K562 (cell line): ENCODE data around the gene ATP1A3. TPM values are rescaled to one million over a fixed set of nuclear protein-coding genes. Genes with fewer than 3 reads are reported as not detected.

Source experiments
- CAMTA2 ChIP-seq: fragments of 250-450 bp; sonication (Bioruptor Pico); conservative IDR thresholded peaks from 2 replicates; pipeline ENCODE4 v1.5.1; 2022
- CBX1 ChIP-seq: sonication (generic); IDR thresholded peaks from 2 replicates; pipeline ENCODE4 v1.6.1; 2016; ENCODE audit warnings: antibody characterized with exemption, low read depth, mild to moderate bottlenecking
- CBX5 ChIP-seq: IDR thresholded peaks from 2 replicates; pipeline ENCODE4 v1.6.1; 2014; ENCODE audit warnings: low read depth, borderline replicate concordance
- CEBPB ChIP-seq: fragments of 450-650 bp; IDR thresholded peaks from 2 replicates; pipeline ENCODE4 v1.6.1; 2016; ENCODE audit warnings: missing genetic modification characterization, missing compliant biosample characterization
- CREM ChIP-seq: IDR thresholded peaks from 2 replicates; pipeline ENCODE4 v1.6.1; 2014; ENCODE audit warnings: antibody characterized with exemption, low read depth
- ELF2 ChIP-seq: fragments of 250-450 bp; sonication (Bioruptor Pico); IDR thresholded peaks from 2 replicates; pipeline ENCODE4 v1.5.0; 2021; ENCODE audit warnings: mild to moderate bottlenecking
- GTF2F1 ChIP-seq: IDR thresholded peaks from 2 replicates; pipeline ENCODE4 v1.6.1; 2011; ENCODE audit warnings: low read depth, low read length, improper control_type of control experiment
- HLTF ChIP-seq: fragments of 450-650 bp; IDR thresholded peaks from 2 replicates; pipeline ENCODE4 v1.6.1; 2016
- IRF2 ChIP-seq: sonication (generic); formaldehyde crosslinking; IDR thresholded peaks from 2 replicates; pipeline ENCODE4 v1.8.1; 2022; ENCODE audit warnings: mild to moderate bottlenecking, missing genetic modification reagents
- JUND ChIP-seq, 2 experiments: IDR thresholded peaks; 2 replicates in 1 of 2; 3 replicates in 1 of 2; pipeline ENCODE4 v1.6.1; 2011; ENCODE audit warnings: borderline replicate concordance in 2 of 2, low read depth in 2 of 2, low read length in 2 of 2, improper control_type of control experiment in 1 of 2, missing biosample characterization in 1 of 2, missing genetic modification characterization in 1 of 2, missing genetic modification reagents in 1 of 2
- KDM1A ChIP-seq, 2 experiments: fragments of 450-650 bp; IDR thresholded peaks; 2 replicates each; pipeline ENCODE4 v1.6.1; 2016; ENCODE audit warnings: mild to moderate bottlenecking in 2 of 2
- MEF2A ChIP-seq: IDR thresholded peaks from 2 replicates; pipeline ENCODE4 v1.6.1; 2011; ENCODE audit warnings: low read depth, mild to moderate bottlenecking, low read length, moderate library complexity; ENCODE audit not compliant: control insufficient read depth
- NEUROD1 ChIP-seq: fragments of 150-350 bp; IDR thresholded peaks from 2 replicates; pipeline ENCODE4 v1.6.1; 2014; ENCODE audit warnings: borderline replicate concordance, low read length, low read depth; ENCODE audit not compliant: partially characterized antibody
- PML ChIP-seq: IDR thresholded peaks from 2 replicates; pipeline ENCODE4 v1.6.1; 2012; ENCODE audit warnings: low read length, inconsistent platforms
- RAD21 ChIP-seq, 2 experiments: fragments of 250-450 bp in 1 of 2; fragments of 450-650 bp in 1 of 2; sonication (Bioruptor Pico) in 1 of 2; formaldehyde crosslinking in 1 of 2; IDR thresholded peaks in 1 of 2; conservative IDR thresholded peaks in 1 of 2; 2 replicates each; pipeline versions ENCODE4 v1.4.0 to v1.8.0; 2020 to 2022; ENCODE audit warnings: mild to moderate bottlenecking in 2 of 2, moderate library complexity in 1 of 2
- RBBP5 ChIP-seq: fragments of 200-600 bp; sonication (generic); IDR thresholded peaks from 2 replicates; pipeline ENCODE4 v1.6.1; 2012; ENCODE audit warnings: borderline replicate concordance, mild to moderate bottlenecking, low read length, control low read depth, inconsistent platforms; ENCODE audit not compliant: insufficient read depth, poor library complexity, severe bottlenecking
- SAP30 ChIP-seq: fragments of 200-600 bp; sonication (generic); IDR thresholded peaks from 2 replicates; pipeline ENCODE4 v1.6.1; 2012; ENCODE audit warnings: borderline replicate concordance, low read depth, mild to moderate bottlenecking, moderate library complexity, low read length, control low read depth, inconsistent platforms; ENCODE audit not compliant: insufficient read depth, poor library complexity, severe bottlenecking
- SETDB1 ChIP-seq: IDR thresholded peaks from one replicate; pipeline ENCODE4 v1.6.1; 2012; ENCODE audit warnings: low read length, control low read depth, inconsistent platforms
- SIRT6 ChIP-seq: IDR thresholded peaks from one replicate; pipeline ENCODE4 v1.6.1; 2012; ENCODE audit warnings: low read depth, mild to moderate bottlenecking, control low read depth, inconsistent platforms, low read length, moderate library complexity
- SMARCA5 ChIP-seq: fragments of 450-650 bp; IDR thresholded peaks from 2 replicates; pipeline ENCODE4 v1.6.1; 2016
- STAT5B ChIP-seq: fragments of 250-450 bp; sonication (Bioruptor Pico); IDR thresholded peaks from 2 replicates; pipeline ENCODE4 v1.8.0; 2021; ENCODE audit warnings: mild to moderate bottlenecking, inconsistent platforms
- TCF7L2 ChIP-seq: fragments of 150-350 bp; IDR thresholded peaks from 2 replicates; pipeline ENCODE4 v1.6.1; 2016; ENCODE audit warnings: low read depth, mild to moderate bottlenecking, low read length, moderate library complexity
- TOE1 ChIP-seq, 2 experiments: fragments of 450-650 bp in 1 of 2; sonication (generic) in 1 of 2; formaldehyde crosslinking in 1 of 2; IDR thresholded peaks; 2 replicates each; pipeline versions ENCODE4 v1.7.1 to v1.8.0; 2016 to 2022; ENCODE audit warnings: borderline replicate concordance in 2 of 2, mild to moderate bottlenecking in 2 of 2, antibody characterized with exemption in 1 of 2, inconsistent platforms in 1 of 2, low read depth in 1 of 2, missing genetic modification reagents in 1 of 2, moderate library complexity in 1 of 2
- ZNF184 ChIP-seq: sonication (generic); formaldehyde crosslinking; IDR thresholded peaks from 2 replicates; pipeline ENCODE4 v1.5.0; 2020; ENCODE audit warnings: missing genetic modification reagents
- ZNF197 ChIP-seq: fragments of 200-800 bp; sonication (Bioruptor generic); IDR thresholded peaks from 2 replicates; pipeline ENCODE4 v1.6.1; 2016; ENCODE audit warnings: low read depth, missing genetic modification characterization, missing compliant biosample characterization
- ZNF23 ChIP-seq: fragments of 250-450 bp; sonication (Bioruptor Pico); IDR thresholded peaks from 2 replicates; pipeline ENCODE4 v1.4.0; 2020; ENCODE audit warnings: mild to moderate bottlenecking
- ZNF586 ChIP-seq: fragments of 450-650 bp; formaldehyde crosslinking; conservative IDR thresholded peaks from 2 replicates; pipeline ENCODE4 v1.4.0; 2020; ENCODE audit warnings: mild to moderate bottlenecking, moderate library complexity
- ZNF77 ChIP-seq: fragments of 250-450 bp; sonication (Bioruptor Pico); IDR thresholded peaks from 2 replicates; pipeline ENCODE4 v1.5.0; 2020
- ZNF79 ChIP-seq: fragments of 250-450 bp; sonication (Bioruptor Pico); IDR thresholded peaks from 2 replicates; pipeline ENCODE4 v1.4.0; 2020; ENCODE audit warnings: low read depth, mild to moderate bottlenecking, moderate library complexity
- polyA plus RNA-seq, 8 experiments: library from polyadenylated mRNA; depleted of rRNA in 4 of 8; stranded (reverse) in 5 of 8; unstranded in 3 of 8; fragments of >200 nt; fragmentation: Nextera tagmentation in 2 of 8; fragmentation: Illumina TruSeq in 1 of 8; extraction: Ambion mirVana in 2 of 8; extraction: Trizol in 1 of 8; gene quantifications; 2 replicates each; pipeline versions ENCODE4 v1.2.1 to v1.2.3, GENCODE V29; 2011 to 2014; ENCODE audit warnings: inconsistent platforms in 1 of 8, missing spikeins in 1 of 8
- total RNA-seq, 7 experiments: library from RNA; depleted of rRNA in 6 of 7; stranded (reverse); fragments of >200 nt in 6 of 7; fragmentation: Illumina TruSeq in 2 of 7; extraction: Trizol in 2 of 7; gene quantifications; 2 replicates each; pipeline versions ENCODE4 v1.2.1 to v1.2.3, GENCODE V29; 2011 to 2021; ENCODE audit warnings: low replicate concordance in 1 of 7
- TF ChIP-seq, protein P1 (sequence below): fragments of 250-450 bp; sonication (Bioruptor Pico); IDR thresholded peaks from 2 replicates; pipeline ENCODE4 v1.8.0; 2022; ENCODE audit warnings: inconsistent platforms, mild to moderate bottlenecking, moderate library complexity, borderline replicate concordance

The ATP1A3 gene
- total and polyA plus RNA-seq, 9 of the 15 experiments (the other 6 are each of a cell fraction or from before 2014, with no cell fraction given), result 0.03 to 1.0 (median 0.17) TPM; not detected in 3

GRCh38 chr19:41929536-41930071 is 64.4 kb downstream of the ATP1A3 start (continued):
- TF ChIP-seq CBX5 (no peak), STAT5B (CRISPR knock-in tag) (no peak), SMARCA5 (peak; percentile 89), TCF7L2 (no peak), CREM (no peak), RBBP5 (no peak), ELF2 (CRISPR knock-in tag) (no peak), PML (no peak), MEF2A (no peak), ZNF184 (CRISPR knock-in tag) (no peak), NEUROD1 (no peak), CBX1 (peak; percentile 95), SAP30 (no peak), ZNF197 (CRISPR knock-in tag) (no peak), KDM1A (IDR thresholded peaks at IDR 0.05) (peak; percentile 91 to 92), RAD21 (CRISPR knock-in tag; conservative IDR thresholded peaks at IDR 0.05 in 1 of 2, IDR thresholded peaks at IDR 0.05 in 1 of 2) (no peak), CAMTA2 (CRISPR knock-in tag) (no peak), ZNF23 (CRISPR knock-in tag) (no peak), HLTF (no peak), ZNF77 (CRISPR knock-in tag) (no peak), SETDB1 (no peak), GTF2F1 (no peak), TOE1 (IDR thresholded peaks at IDR 0.05; ENCODE audit: borderline replicate concordance) (0 out of 2 replicates have a peak, but pooled peaks have one; percentile 12), TOE1 (CRISPR knock-in tag; IDR thresholded peaks at IDR 0.05; ENCODE audit: borderline replicate concordance, low read depth) (no peak), JUND (IDR thresholded peaks at IDR 0.05; ENCODE audit: borderline replicate concordance, low read depth, low read length) (no peak), JUND (tag; IDR thresholded peaks at IDR 0.05; ENCODE audit: borderline replicate concordance, low read depth, low read length) (no peak), IRF2 (CRISPR knock-in tag) (no peak), SIRT6 (no peak), CEBPB (no peak), ZNF79 (no peak), ZNF586 (CRISPR knock-in tag) (no peak)
- TF ChIP-seq, protein P1, sequence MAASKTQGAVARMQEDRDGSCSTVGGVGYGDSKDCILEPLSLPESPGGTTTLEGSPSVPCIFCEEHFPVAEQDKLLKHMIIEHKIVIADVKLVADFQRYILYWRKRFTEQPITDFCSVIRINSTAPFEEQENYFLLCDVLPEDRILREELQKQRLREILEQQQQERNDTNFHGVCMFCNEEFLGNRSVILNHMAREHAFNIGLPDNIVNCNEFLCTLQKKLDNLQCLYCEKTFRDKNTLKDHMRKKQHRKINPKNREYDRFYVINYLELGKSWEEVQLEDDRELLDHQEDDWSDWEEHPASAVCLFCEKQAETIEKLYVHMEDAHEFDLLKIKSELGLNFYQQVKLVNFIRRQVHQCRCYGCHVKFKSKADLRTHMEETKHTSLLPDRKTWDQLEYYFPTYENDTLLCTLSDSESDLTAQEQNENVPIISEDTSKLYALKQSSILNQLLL, result no peak
